ENCODE results near the gene LDLRAD4.

GRCh38 chr18:13553449-13553848 is 334.9 kb downstream of the LDLRAD4 start:
- no peak for TF ChIP-seq GATA3 (IDR thresholded peaks at IDR 0.05; ENCODE audit: low read depth, low read length)
- no peak for TF ChIP-seq GATA2 (IDR thresholded peaks at IDR 0.05; ENCODE audit: low read depth, low read length)
